ENCODE measurements around the gene CKAP2L.

GRCh38 chr2:112790305-112790704 lies 25.9 kb upstream of the CKAP2L start:
- TF ChIP-seq CTCF (IDR thresholded peaks at IDR 0.05) (no peak), POLR2A (IDR thresholded peaks at IDR 0.05) (no peak)

All from suprapubic skin (tissue), 3 donors.